Inferior parietal cortex (tissue), 1 donor: Measurements from ENCODE around the gene TCEA2.

Experiments used
- DNase-seq: peaks from one replicate; pipeline ENCODE4 v3.0.0-alpha.2; 2016; ENCODE audit errors: extremely low spot score

Gene TCEA2

GRCh38 chr20:64035933-64036345 is 27.1 kb upstream of the TCEA2 start, which contains the start of gene C20orf204:
Gene C20orf204 (plus strand): TSS chr20:64036182. CDS start chr20:64036324, 142 bp downstream.
- DNase-seq: no peak

- no peak for DNase-seq
Observed at GRCh38 chr20:64036346-64037198, 26.4 kb upstream of the TCEA2 start.

GRCh38 chr20:64037199-64037497 is 25.9 kb upstream of the TCEA2 start:
- DNase-seq: no peak

GRCh38 chr20:64037498-64038213 is 25.3 kb upstream of the TCEA2 start:
- no peak for DNase-seq

- no peak for DNase-seq
Observed at GRCh38 chr20:64038224-64038564, 24.8 kb upstream of the TCEA2 start.

- peak; percentile 23 for DNase-seq
Observed at GRCh38 chr20:64038565-64039292, 24.3 kb upstream of the TCEA2 start.

- DNase-seq: no peak
Observed at GRCh38 chr20:64039293-64040160, 23.5 kb upstream of the TCEA2 start.

- DNase-seq: no peak
Observed at GRCh38 chr20:64040231-64041039, 22.6 kb upstream of the TCEA2 start.

- DNase-seq: no peak
Observed at GRCh38 chr20:64041040-64041780, 21.8 kb upstream of the TCEA2 start.

GRCh38 chr20:64041781-64042053 is 21.3 kb upstream of the TCEA2 start:
- DNase-seq: no peak

- DNase-seq: no peak
Observed at GRCh38 chr20:64042054-64042781, 20.8 kb upstream of the TCEA2 start.

GRCh38 chr20:64043768-64044167 is 19.2 kb upstream of the TCEA2 start:
- no peak for DNase-seq

- no peak for DNase-seq
Observed at GRCh38 chr20:64044484-64045247, 18.3 kb upstream of the TCEA2 start.

- no peak for DNase-seq
Observed at GRCh38 chr20:64045346-64046011, 17.5 kb upstream of the TCEA2 start.

- DNase-seq: no peak
Observed at GRCh38 chr20:64047046-64047389, 16.0 kb upstream of the TCEA2 start.

- DNase-seq: no peak
Observed at GRCh38 chr20:64047968-64048401, 15.0 kb upstream of the TCEA2 start.

GRCh38 chr20:64048402-64049044 is 14.5 kb upstream of the TCEA2 start:
- DNase-seq: no peak
